ENCODE results near the gene ACTG2. TPM values are rescaled to one million over a fixed set of nuclear protein-coding genes. Genes with fewer than 3 reads are reported as not detected.

The ACTG2 gene
- total RNA-seq, 3 donors from 2014 or later (not counting 1 experiment from before 2014, with no cell fraction given) = not detected

DNA sequence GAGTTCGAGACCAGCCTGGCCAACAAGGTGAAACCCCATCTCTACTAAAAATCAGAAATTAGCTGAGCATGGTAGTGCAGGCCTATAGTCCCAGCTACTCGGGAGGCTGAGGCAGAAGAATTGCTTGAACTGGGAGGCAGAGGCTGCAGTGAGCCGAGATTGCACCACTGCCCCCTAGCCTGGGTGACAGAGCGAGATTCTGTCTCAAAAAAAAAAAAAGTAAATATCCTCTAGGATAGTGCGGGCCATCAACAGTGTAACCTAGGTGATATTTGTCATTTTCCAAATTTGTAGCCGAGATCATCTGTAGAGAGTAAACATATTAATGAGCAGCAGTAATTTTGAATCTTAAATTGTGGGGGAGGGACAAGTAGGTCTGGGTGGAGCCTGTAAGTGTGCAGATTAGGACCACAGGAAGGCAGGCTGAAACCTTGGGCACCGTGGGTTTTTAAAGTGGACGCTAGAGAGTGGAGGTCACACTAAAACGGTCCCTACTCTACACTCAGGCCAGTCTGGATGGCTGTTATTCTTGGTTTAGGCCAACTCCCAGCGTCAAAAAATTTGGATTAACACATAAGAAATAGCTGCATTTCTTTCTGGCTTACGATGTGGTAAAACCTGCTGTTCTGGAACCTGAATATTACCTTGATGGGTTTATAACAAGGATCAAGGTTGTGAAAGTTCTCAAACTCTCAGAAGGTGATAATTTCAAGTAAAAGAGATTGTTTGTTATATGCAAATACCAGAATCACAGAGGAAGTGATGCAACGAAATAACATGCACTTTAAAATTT, 69.2 kb downstream of the ACTG2 start:
- Mint-ChIP-seq H3K9me3 (no peaks in the 10 kb centered on the region), H3K27me3 (ENCODE audit: low read depth in 2 of 2) (no peaks in the 10 kb centered on the region), H3K36me3 (peaks cover 19% of the 10 kb centered on the region), H3K4me1 (peaks cover 0 to 7% of the 10 kb centered on the region in 2 donors), H3K4me3 (no peak overlapping the region), H3K27ac (no peak overlapping the region)
- H3K4me1 ChIP-seq (ENCODE audit: control insufficient read depth, insufficient read depth, low read length) = no peaks in the 10 kb centered on the region
- TF ChIP-seq, protein P1, sequence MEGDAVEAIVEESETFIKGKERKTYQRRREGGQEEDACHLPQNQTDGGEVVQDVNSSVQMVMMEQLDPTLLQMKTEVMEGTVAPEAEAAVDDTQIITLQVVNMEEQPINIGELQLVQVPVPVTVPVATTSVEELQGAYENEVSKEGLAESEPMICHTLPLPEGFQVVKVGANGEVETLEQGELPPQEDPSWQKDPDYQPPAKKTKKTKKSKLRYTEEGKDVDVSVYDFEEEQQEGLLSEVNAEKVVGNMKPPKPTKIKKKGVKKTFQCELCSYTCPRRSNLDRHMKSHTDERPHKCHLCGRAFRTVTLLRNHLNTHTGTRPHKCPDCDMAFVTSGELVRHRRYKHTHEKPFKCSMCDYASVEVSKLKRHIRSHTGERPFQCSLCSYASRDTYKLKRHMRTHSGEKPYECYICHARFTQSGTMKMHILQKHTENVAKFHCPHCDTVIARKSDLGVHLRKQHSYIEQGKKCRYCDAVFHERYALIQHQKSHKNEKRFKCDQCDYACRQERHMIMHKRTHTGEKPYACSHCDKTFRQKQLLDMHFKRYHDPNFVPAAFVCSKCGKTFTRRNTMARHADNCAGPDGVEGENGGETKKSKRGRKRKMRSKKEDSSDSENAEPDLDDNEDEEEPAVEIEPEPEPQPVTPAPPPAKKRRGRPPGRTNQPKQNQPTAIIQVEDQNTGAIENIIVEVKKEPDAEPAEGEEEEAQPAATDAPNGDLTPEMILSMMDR (IDR thresholded peaks at IDR 0.05) = no peak
- WGBS (ENCODE audit: insufficient coverage) = 97% methylated on average over 12 of the region's 12 CpGs
- no peaks in the 10 kb centered on the region for H3K27me3 ChIP-seq (ENCODE audit: control insufficient read depth, insufficient read depth, low read length)
- H3K36me3 ChIP-seq (ENCODE audit: control insufficient read depth, insufficient read depth, low read length) = peaks cover 25% of the 10 kb centered on the region
- H3K27ac ChIP-seq (ENCODE audit: low read length) = no peak overlapping the region
- DNase-seq = no peak
- ATAC-seq = no peak
- H3K9me3 ChIP-seq (ENCODE audit: control insufficient read depth, insufficient read depth, low read length) = no peaks in the 10 kb centered on the region
- H3K4me3 ChIP-seq (ENCODE audit: low read length) = no peak overlapping the region
- intact Hi-C loops (cut with micrococcal nuclease) = no loop called here

DNA sequence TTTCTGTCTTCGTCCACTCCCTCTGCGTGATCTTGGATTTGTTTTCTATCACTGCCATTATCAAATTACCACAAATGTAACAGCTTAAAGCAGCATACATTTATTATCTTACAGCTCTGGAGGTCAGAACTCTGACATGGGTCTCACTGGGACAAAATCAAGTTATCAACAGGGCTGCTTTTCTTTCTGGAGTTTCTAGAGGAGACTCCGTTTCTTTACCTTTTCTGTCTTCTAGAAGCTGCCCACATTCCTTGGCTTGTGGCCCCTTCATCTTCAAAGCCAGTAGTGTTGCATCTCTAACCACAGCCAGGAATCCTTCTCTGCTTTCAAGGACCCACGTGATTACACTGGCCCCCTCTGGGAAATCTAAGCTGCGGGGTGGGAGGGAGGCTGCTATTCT, 70.0 kb downstream of the ACTG2 start:
- intact Hi-C loops (cut with micrococcal nuclease) = no loop called here

DNA sequence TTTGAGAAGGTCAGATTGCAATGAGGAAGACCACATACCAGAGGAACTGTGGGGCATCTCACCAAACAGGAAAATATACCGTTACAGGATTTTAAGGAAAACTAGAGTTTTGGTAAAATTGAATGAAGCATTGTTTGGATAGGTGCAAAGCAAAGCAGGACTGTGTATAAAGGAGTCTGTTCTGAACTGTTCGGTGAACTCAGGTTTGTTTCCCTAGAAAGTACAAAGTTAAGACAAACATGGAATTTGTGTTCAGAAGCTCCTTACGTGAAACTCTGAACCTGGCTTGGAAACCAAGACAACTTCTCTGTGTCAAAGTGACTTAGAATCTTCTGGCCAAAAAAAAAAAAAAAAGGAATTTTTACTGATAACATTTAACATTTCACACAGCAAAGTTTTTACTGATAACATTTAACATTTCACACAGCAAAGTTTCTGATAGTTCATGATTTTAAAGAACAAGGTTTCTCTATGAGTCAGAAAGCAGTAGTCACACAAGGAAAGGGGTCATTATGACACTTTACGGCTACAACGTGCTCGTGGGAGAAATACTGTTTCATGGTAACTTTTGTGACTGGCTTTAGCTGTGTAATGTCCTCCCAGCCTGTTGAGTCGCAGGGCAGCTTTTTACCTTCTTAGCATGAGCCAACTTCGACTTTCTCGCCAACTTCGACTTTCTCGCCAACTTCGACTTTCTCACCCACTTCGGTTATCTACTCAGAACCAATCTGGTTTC, 70.7 kb downstream of the ACTG2 start:
- no peaks in the 10 kb centered on the region for H3K4me1 ChIP-seq (ENCODE audit: control insufficient read depth, insufficient read depth, low read length)
- H3K27me3 ChIP-seq (ENCODE audit: control insufficient read depth, insufficient read depth, low read length) = no peaks in the 10 kb centered on the region
- no peak overlapping the region for H3K4me3 ChIP-seq (ENCODE audit: low read length)
- DNase-seq = no peak
- ATAC-seq = no peak
- no peak overlapping the region for H3K27ac ChIP-seq (ENCODE audit: low read length)
- H3K36me3 ChIP-seq (ENCODE audit: control insufficient read depth, insufficient read depth, low read length) = peaks cover 13% of the 10 kb centered on the region
- Mint-ChIP-seq H3K4me3 (no peak overlapping the region), H3K27ac (no peak overlapping the region), H3K9me3 (no peaks in the 10 kb centered on the region), H3K4me1 (peaks cover 0 to 11% of the 10 kb centered on the region in 2 donors), H3K36me3 (peaks cover 8% of the 10 kb centered on the region), H3K27me3 (ENCODE audit: low read depth in 2 of 2) (no peaks in the 10 kb centered on the region)
- TF ChIP-seq, protein P1 (IDR thresholded peaks at IDR 0.05) = no peak
- no peaks in the 10 kb centered on the region for H3K9me3 ChIP-seq (ENCODE audit: control insufficient read depth, insufficient read depth, low read length)
- intact Hi-C loops (cut with micrococcal nuclease) = no loop called here
- 78% methylated on average over 13 of the region's 13 CpGs for WGBS (ENCODE audit: insufficient coverage)

More for the DNA sequence above, 70.0 kb downstream of the ACTG2 start:
- H3K27me3 ChIP-seq (ENCODE audit: control insufficient read depth, insufficient read depth, low read length) = no peaks in the 10 kb centered on the region
- TF ChIP-seq, protein P1 (IDR thresholded peaks at IDR 0.05) = no peak
- no peaks in the 10 kb centered on the region for H3K4me1 ChIP-seq (ENCODE audit: control insufficient read depth, insufficient read depth, low read length)
- H3K36me3 ChIP-seq (ENCODE audit: control insufficient read depth, insufficient read depth, low read length) = peaks cover 20% of the 10 kb centered on the region
- H3K9me3 Mint-ChIP-seq = no peaks in the 10 kb centered on the region
- WGBS (ENCODE audit: insufficient coverage) = 48% methylated on average over 4 of the region's 5 CpGs
- ATAC-seq = no peak
- no peak overlapping the region for H3K4me3 ChIP-seq (ENCODE audit: low read length)
- H3K27me3 Mint-ChIP-seq (ENCODE audit: low read depth in 2 of 2) = no peaks in the 10 kb centered on the region
- peaks cover 0 to 7% of the 10 kb centered on the region in 2 donors for H3K4me1 Mint-ChIP-seq
- DNase-seq = no peak
- no peak overlapping the region for H3K27ac Mint-ChIP-seq
- no peak overlapping the region for H3K27ac ChIP-seq (ENCODE audit: low read length)
- no peak overlapping the region for H3K4me3 Mint-ChIP-seq
- no peaks in the 10 kb centered on the region for H3K9me3 ChIP-seq (ENCODE audit: control insufficient read depth, insufficient read depth, low read length)
- H3K36me3 Mint-ChIP-seq = peaks cover 16% of the 10 kb centered on the region
